CD8-positive, alpha-beta memory T cell (primary cell): ENCODE results near the gene PAXX. TPM values are rescaled to one million over a fixed set of nuclear protein-coding genes. Genes with fewer than 3 reads are reported as not detected.

Experiments used
- CTCF ChIA-PET: fragments of 350-600 bp; sonication (Branson Sonifier 250); formaldehyde crosslinking; loops from one replicate; lab custom pipeline; 2021; ENCODE audit warnings: antibody characterized with exemption; lab: Charles Lee
- POLR2A ChIA-PET: fragments of 350-600 bp; sonication (Branson Sonifier 250); formaldehyde crosslinking; loops from one replicate; lab custom pipeline; 2021; ENCODE audit warnings: antibody characterized with exemption; lab: Charles Lee
- DNase-seq, 5 donors: peaks; one replicate each; pipeline versions ENCODE4 v3.0.0 to v3.0.0-alpha.2; 2020 to 2022; ENCODE audit warnings: mixed read lengths in 1 of 5
- H3K27ac ChIP-seq: one replicate; pipeline ENCODE4 v1.7.0; 2013; ENCODE audit warnings: low read depth, mild to moderate bottlenecking, low read length, moderate library complexity
- H3K27me3 ChIP-seq: 2 replicates; pipeline ENCODE4 v1.7.0; 2013; ENCODE audit warnings: low read length, mild to moderate bottlenecking; ENCODE audit not compliant: insufficient read depth, poor library complexity, severe bottlenecking
- H3K36me3 ChIP-seq: 2 replicates; pipeline ENCODE4 v1.7.0; 2013; ENCODE audit warnings: mild to moderate bottlenecking, low read length, moderate library complexity; ENCODE audit not compliant: insufficient read depth
- H3K4me1 ChIP-seq: 2 replicates; pipeline ENCODE4 v1.7.0; 2013; ENCODE audit warnings: mild to moderate bottlenecking, low read length, moderate library complexity; ENCODE audit not compliant: insufficient read depth
- H3K4me3 ChIP-seq: 2 replicates; pipeline ENCODE4 v1.7.0; 2013; ENCODE audit warnings: mild to moderate bottlenecking, low read length
- H3K9me3 ChIP-seq: 2 replicates; pipeline ENCODE4 v1.7.0; 2013; ENCODE audit warnings: mild to moderate bottlenecking, low read length
- H3K27ac Mint-ChIP-seq, 8 donors: one replicate each; pipeline ENCODE4 v1.8.0; 2020 to 2021; ENCODE audit warnings: mixed read lengths in 8 of 8, mild to moderate bottlenecking in 6 of 8, inconsistent platforms in 3 of 8, moderate library complexity in 3 of 8
- H3K27me3 Mint-ChIP-seq, 2 donors: one replicate each; pipeline ENCODE4 v1.8.0; 2020 to 2021; ENCODE audit warnings: mixed read lengths in 2 of 2, mild to moderate bottlenecking in 1 of 2, moderate library complexity in 1 of 2
- H3K36me3 Mint-ChIP-seq, 3 donors: one replicate each; pipeline ENCODE4 v1.8.0; 2020 to 2021; ENCODE audit warnings: mixed read lengths in 3 of 3, inconsistent platforms in 1 of 3, mild to moderate bottlenecking in 1 of 3
- H3K4me1 Mint-ChIP-seq, 3 donors: one replicate each; pipeline ENCODE4 v1.8.0; 2020 to 2021; ENCODE audit warnings: mixed read lengths in 3 of 3, inconsistent platforms in 1 of 3, mild to moderate bottlenecking in 1 of 3
- H3K4me3 Mint-ChIP-seq, 7 donors: one replicate each; pipeline ENCODE4 v1.8.0; 2020 to 2021; ENCODE audit warnings: mixed read lengths in 7 of 7, mild to moderate bottlenecking in 6 of 7, moderate library complexity in 4 of 7, inconsistent platforms in 2 of 7
- H3K9me3 Mint-ChIP-seq, 5 donors: one replicate each; pipeline ENCODE4 v1.8.0; 2020 to 2022; ENCODE audit warnings: mixed read lengths in 5 of 5, mild to moderate bottlenecking in 3 of 5, moderate library complexity in 2 of 5, inconsistent platforms in 1 of 5
- polyA plus RNA-seq: library from polyadenylated mRNA; unstranded; fragments of 300-500 nt; fragmentation: Illumina TruSeq; gene quantifications from one replicate; pipeline ENCODE4 v1.2.3, GENCODE V29; 2021
- total RNA-seq, 2 experiments: library from RNA; stranded (reverse); gene quantifications; one replicate each; pipeline ENCODE4 v1.2.3, GENCODE V29; 2021

The PAXX gene
- total and polyA plus RNA-seq, 3 experiments from 2014 or later: 78.4 to 156 (median 82.2) TPM

- Histone ChIP-seq H3K4me3 (no peak overlapping the region), H3K9me3 (no peaks in the 10 kb centered on the region), H3K27ac (no peak overlapping the region), H3K4me1 (no peaks in the 10 kb centered on the region), H3K36me3 (no peaks in the 10 kb centered on the region), H3K27me3 (no peaks in the 10 kb centered on the region)
- ChIA-PET POLR2A (interaction anchor here (0.6 kb wide), 1 partner anchor 12 kb away, joined by 3 read pairs; no protein-coding TSS in a partner anchor), CTCF (interaction anchor here (1.4 to 3.2 kb wide), 5 partner anchors 10 to 28 kb away, joined by 3 to 14 read pairs (median 6); partner anchors contain the start of genes ABCA2 and CLIC3)
- H3K4me1 Mint-ChIP-seq: peaks cover 10 to 17% (median 15%) of the 10 kb centered on the region in 3 donors
- H3K4me3 Mint-ChIP-seq: peak overlapping the region in 5 of 7 donors; percentile 19 to 55 (median 28)
- H3K27ac Mint-ChIP-seq: peak overlapping the region in 5 of 8 donors; percentile 17 to 90 (median 46)
- H3K27me3 Mint-ChIP-seq: no peaks in the 10 kb centered on the region
- H3K9me3 Mint-ChIP-seq: no peaks in the 10 kb centered on the region
- peaks cover 0 to 15% (median 0%) of the 10 kb centered on the region in 3 donors for H3K36me3 Mint-ChIP-seq
- no peak for DNase-seq
Observed at GRCh38 chr9:137006116-137007003, 14.1 kb downstream of the PAXX start.

GRCh38 chr9:137007108-137007815 is 15.0 kb downstream of the PAXX start:
- CTCF ChIA-PET: interaction anchor here (1.7 to 2.1 kb wide), 2 partner anchors 22 to 27 kb away, joined by 6 to 7 read pairs; no protein-coding TSS in a partner anchor
- peaks cover 10 to 17% (median 15%) of the 10 kb centered on the region in 3 donors for H3K4me1 Mint-ChIP-seq

GRCh38 chr9:137007816-137008270 is 15.6 kb downstream of the PAXX start:
- Histone ChIP-seq H3K9me3 (no peaks in the 10 kb centered on the region), H3K4me1 (no peaks in the 10 kb centered on the region), H3K4me3 (no peak overlapping the region), H3K27ac (no peak overlapping the region), H3K36me3 (no peaks in the 10 kb centered on the region), H3K27me3 (no peaks in the 10 kb centered on the region)
- DNase-seq: no peak
- POLR2A ChIA-PET: no interaction called here
- CTCF ChIA-PET: interaction anchor here (1.7 to 2.1 kb wide), 2 partner anchors 21 to 27 kb away, joined by 6 to 7 read pairs; no protein-coding TSS in a partner anchor
- Mint-ChIP-seq H3K27ac (no peak overlapping the region), H3K36me3 (peaks cover 0 to 27% (median 0%) of the 10 kb centered on the region in 3 donors), H3K4me1 (peaks cover 10 to 17% (median 15%) of the 10 kb centered on the region in 3 donors), H3K4me3 (no peak overlapping the region), H3K27me3 (no peaks in the 10 kb centered on the region), H3K9me3 (no peaks in the 10 kb centered on the region)

More at GRCh38 chr9:137007108-137007815, 15.0 kb downstream of the PAXX start:
- Mint-ChIP-seq H3K27me3 (no peaks in the 10 kb centered on the region), H3K9me3 (no peaks in the 10 kb centered on the region), H3K4me3 (no peak overlapping the region), H3K36me3 (peaks cover 0 to 22% (median 0%) of the 10 kb centered on the region in 3 donors), H3K27ac (no peak overlapping the region)
- Histone ChIP-seq H3K27me3 (no peaks in the 10 kb centered on the region), H3K9me3 (no peaks in the 10 kb centered on the region), H3K4me3 (no peak overlapping the region), H3K4me1 (no peaks in the 10 kb centered on the region), H3K27ac (no peak overlapping the region), H3K36me3 (no peaks in the 10 kb centered on the region)
- DNase-seq: no peak
- POLR2A ChIA-PET: no interaction called here

- no peak for DNase-seq
- Mint-ChIP-seq H3K36me3 (peaks cover 0 to 27% (median 0%) of the 10 kb centered on the region in 3 donors), H3K4me1 (peaks cover 10 to 17% (median 15%) of the 10 kb centered on the region in 3 donors), H3K27ac (no peak overlapping the region), H3K27me3 (no peaks in the 10 kb centered on the region), H3K9me3 (no peaks in the 10 kb centered on the region), H3K4me3 (no peak overlapping the region)
- Histone ChIP-seq H3K36me3 (no peaks in the 10 kb centered on the region), H3K27ac (no peak overlapping the region), H3K27me3 (no peaks in the 10 kb centered on the region), H3K9me3 (no peaks in the 10 kb centered on the region), H3K4me1 (no peaks in the 10 kb centered on the region), H3K4me3 (no peak overlapping the region)
- ChIA-PET CTCF (interaction anchor here (1.7 to 2.1 kb wide), 2 partner anchors 21 to 26 kb away, joined by 6 to 7 read pairs; no protein-coding TSS in a partner anchor), POLR2A (no interaction called here)
Observed at GRCh38 chr9:137008312-137008711, 16.1 kb downstream of the PAXX start.

- Mint-ChIP-seq H3K4me3 (no peak overlapping the region), H3K4me1 (peaks cover 10 to 17% (median 15%) of the 10 kb centered on the region in 3 donors), H3K27ac (no peak overlapping the region), H3K36me3 (peaks cover 0 to 32% (median 0%) of the 10 kb centered on the region in 3 donors), H3K9me3 (no peaks in the 10 kb centered on the region), H3K27me3 (no peaks in the 10 kb centered on the region)
- POLR2A ChIA-PET: interaction anchor here (0.6 kb wide), 1 partner anchor 9 kb away, joined by 4 read pairs; no protein-coding TSS in a partner anchor
- Histone ChIP-seq H3K36me3 (no peaks in the 10 kb centered on the region), H3K4me1 (no peaks in the 10 kb centered on the region), H3K27ac (no peak overlapping the region), H3K9me3 (no peaks in the 10 kb centered on the region), H3K27me3 (no peaks in the 10 kb centered on the region), H3K4me3 (no peak overlapping the region)
- CTCF ChIA-PET: interaction anchor here (1.4 kb wide), 1 partner anchor 38 kb away, joined by 3 read pairs; no protein-coding TSS in a partner anchor
- no peak for DNase-seq
Observed at GRCh38 chr9:137009217-137009616, 17.0 kb downstream of the PAXX start.

GRCh38 chr9:137009938-137010732 is 17.9 kb downstream of the PAXX start:
- Histone ChIP-seq H3K4me3 (no peak overlapping the region), H3K27ac (no peak overlapping the region), H3K27me3 (no peaks in the 10 kb centered on the region), H3K9me3 (no peaks in the 10 kb centered on the region), H3K36me3 (no peaks in the 10 kb centered on the region), H3K4me1 (no peaks in the 10 kb centered on the region)
- ChIA-PET CTCF (interaction anchor here (1.0 to 1.4 kb wide), 2 partner anchors 37 to 57 kb away, joined by 3 read pairs; no protein-coding TSS in a partner anchor), POLR2A (no interaction called here)
- Mint-ChIP-seq H3K4me1 (peaks cover 7 to 9% (median 9%) of the 10 kb centered on the region in 3 donors), H3K9me3 (no peaks in the 10 kb centered on the region), H3K36me3 (peaks cover 0 to 39% (median 0%) of the 10 kb centered on the region in 3 donors), H3K4me3 (no peak overlapping the region), H3K27ac (no peak overlapping the region), H3K27me3 (no peaks in the 10 kb centered on the region)
- DNase-seq: no peak

GRCh38 chr9:137011156-137011555 is 18.9 kb downstream of the PAXX start:
- no peaks in the 10 kb centered on the region for H3K27me3 ChIP-seq
- no peaks in the 10 kb centered on the region for H3K27me3 Mint-ChIP-seq
- H3K36me3 ChIP-seq: no peaks in the 10 kb centered on the region
- ChIA-PET POLR2A (no interaction called here), CTCF (no interaction called here)
- no peak for DNase-seq
- peaks cover 5% of the 10 kb centered on the region in 3 donors for H3K4me1 Mint-ChIP-seq
- H3K27ac ChIP-seq: no peak overlapping the region
- peaks cover 0 to 45% (median 0%) of the 10 kb centered on the region in 3 donors for H3K36me3 Mint-ChIP-seq
- no peak overlapping the region for H3K4me3 ChIP-seq
- no peak overlapping the region for H3K4me3 Mint-ChIP-seq
- H3K9me3 Mint-ChIP-seq: no peaks in the 10 kb centered on the region
- no peak overlapping the region for H3K27ac Mint-ChIP-seq
- no peaks in the 10 kb centered on the region for H3K4me1 ChIP-seq
- H3K9me3 ChIP-seq: no peaks in the 10 kb centered on the region
